HG02798 (cell line): Measurements from ENCODE around the gene ISY1.
"Not testable (repeated sequence)": the region's sequence is repeated elsewhere in the genome, so short reads cannot be mapped to it uniquely, and the experiment has no call there.

Experiments used
- ATAC-seq: cut with Tn5 transposase; IDR thresholded peaks from one replicate; pipeline ENCODE4 v1.9.1; 2021; ENCODE audit warnings: mild to moderate bottlenecking; ENCODE audit not compliant: unreplicated experiment, poor library complexity

The ISY1 gene

DNA sequence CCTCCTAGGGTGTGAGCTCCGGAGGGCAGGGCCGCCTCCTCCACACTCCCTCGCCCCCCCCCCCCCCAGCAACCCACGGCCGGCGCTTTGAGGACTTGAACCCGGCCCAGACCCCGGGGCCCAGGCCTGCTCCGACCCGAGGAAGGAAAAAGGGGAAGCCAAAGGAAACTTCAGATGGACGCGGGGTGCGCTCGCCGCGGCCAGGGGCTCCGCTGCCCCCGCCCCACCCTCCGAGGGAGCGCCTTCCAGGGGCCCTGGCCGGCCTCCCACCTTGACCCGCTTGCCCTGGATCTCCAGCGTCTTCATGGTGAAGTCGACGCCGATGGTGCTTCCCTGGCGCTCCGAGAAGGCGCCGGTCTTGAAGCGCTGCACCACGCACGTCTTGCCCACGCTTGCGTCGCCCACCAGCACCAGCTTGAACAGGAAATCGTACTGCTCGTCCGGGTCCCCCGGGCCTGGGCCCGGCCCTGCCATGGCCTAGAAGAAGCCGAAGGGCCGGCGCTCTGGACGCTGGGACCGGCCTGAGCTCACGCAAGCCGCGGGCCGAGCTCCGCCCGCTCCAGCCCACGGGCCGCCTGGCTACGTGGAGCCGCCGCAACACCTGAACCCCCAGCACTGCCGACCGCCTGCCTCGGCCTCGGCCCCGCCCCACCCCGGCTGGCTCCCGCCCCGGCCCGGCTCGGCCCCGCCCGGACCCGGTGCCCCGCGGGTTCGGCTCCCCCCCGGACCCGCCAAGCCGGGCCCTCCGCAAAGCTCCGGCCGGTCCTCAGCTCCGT, 39.7 kb downstream of the ISY1 start:
- no peak for ATAC-seq

DNA sequence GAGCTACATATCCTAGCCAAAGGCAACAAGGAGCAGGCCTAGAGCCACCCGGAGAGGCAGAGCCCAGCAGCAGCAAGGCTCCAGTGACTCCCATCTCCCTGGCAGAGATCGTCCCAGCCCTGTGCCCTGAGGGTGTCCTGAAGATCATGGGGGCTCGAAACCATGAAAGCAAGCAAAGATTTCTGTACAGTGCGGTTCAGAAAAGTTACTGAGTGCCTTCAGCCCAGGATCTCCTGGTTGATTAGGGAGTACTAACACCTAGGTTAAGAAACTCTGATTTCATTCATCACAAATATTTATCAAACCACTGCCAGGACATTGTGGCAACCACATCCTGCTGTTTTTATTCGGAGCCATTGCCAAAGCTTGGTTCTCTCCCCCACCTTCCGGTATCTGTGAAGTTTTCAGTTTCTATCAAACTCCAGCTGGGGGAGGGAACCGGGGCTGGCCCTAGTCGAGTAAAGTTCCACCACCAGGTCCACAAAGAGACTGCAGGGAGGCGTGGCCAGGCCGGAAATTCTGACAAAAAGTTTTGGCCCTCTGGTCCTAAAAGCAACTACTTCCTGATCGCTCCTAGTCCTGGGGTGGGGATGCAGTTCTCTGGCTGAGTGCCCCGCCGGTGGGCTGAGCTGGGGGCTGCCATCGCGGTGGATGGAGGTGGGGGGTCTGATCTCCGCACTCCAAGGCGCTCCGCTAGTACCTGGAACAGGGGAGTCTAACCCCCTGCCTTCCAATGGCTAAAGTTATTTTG, 40.4 kb downstream of the ISY1 start:
- ATAC-seq, result peak; percentile 60

DNA sequence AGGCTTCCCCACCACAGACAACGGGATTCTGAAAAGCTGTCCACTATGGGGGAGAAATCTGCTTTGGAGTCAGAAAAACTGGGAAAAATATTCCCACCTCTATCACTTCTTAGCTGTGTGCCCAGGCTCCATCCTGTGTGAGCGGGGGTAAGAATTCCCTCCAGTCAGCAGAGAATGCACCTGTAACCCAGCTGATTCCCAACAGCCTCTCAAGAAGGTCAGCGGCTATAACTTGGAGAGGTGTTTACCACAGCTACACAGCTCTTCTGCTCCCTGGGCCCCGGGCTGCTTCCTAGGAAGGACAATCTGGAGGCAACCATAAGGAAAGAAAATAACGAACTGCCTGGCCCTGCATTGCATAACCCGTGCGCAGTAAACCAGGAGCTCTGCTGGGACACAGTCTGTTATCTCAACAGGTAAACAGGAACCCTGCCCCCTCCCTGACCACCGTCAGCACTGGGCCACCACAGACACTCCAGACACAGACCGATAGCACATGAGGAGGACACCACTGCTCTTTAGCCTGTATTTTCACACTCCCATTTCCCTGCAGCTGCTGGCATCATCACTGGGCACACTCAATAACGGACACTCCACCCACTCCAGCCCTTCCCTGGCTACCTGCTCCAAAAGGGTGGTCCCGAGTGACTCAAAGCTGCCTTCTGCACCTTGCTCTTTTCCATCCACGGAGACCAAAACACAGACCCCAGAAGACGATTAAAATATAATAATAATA, 41.3 kb downstream of the ISY1 start:
- no peak for ATAC-seq

DNA sequence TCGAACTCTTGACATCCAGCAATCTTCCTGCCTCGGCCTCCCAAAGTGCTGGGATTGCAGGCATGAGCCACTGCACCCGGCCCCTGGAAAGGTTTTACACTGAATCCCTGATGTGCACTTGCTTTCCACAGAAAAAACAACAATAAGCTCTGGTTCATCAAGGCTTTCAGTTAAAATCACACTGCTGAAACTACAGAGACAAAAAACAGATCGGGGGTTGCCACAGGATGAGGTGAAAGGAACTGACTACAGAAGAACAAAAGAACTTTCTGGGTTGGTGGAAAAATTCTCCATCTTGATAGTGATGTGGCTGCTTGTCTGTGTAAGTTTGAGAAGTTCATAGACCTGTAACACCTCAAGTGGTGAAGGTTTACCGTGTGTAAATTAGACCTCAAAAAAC, 42.1 kb downstream of the ISY1 start:
- no peak for ATAC-seq

DNA sequence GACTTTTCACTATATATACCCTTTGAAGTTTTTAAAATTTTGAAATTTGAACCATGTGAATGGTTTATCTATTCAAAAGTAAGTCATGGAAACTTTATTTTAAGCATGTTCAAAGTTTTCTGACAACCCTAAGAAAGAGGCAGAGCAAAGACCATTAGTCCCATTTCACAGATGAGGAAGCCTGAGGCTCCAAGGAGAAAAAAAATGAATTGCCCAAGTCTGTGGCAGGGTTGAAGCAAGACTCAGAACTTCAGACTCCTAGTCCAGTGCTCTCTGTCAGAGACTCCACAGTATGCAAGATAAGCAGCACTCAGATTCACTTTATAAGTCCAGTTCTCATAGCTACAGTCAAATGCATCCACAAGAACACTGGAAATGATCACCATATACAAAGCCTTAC, 43.7 kb downstream of the ISY1 start:
- no peak for ATAC-seq

DNA sequence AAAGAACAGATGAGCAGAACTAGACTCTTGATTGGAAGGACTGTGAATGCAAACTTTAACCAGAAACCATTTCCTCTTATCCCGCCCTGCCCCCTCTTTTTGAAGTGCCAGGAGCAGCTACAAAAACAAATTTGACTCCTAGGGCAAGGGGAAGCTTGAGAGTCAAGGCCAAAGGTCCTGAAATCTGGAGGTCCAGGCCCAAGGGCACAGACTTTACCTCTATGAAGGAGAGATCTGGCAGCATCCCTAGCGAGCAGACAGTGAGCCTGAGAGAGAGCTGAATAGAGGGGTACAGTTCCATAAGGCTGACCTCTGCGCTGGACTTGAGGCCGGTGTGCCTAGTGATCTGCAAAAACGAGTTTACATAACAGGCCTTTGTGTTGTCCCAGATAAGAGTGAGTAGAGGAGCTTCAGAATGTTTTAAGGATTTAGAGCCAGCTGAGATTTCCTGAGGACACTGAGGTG, 44.3 kb downstream of the ISY1 start:
- no peak for ATAC-seq

DNA sequence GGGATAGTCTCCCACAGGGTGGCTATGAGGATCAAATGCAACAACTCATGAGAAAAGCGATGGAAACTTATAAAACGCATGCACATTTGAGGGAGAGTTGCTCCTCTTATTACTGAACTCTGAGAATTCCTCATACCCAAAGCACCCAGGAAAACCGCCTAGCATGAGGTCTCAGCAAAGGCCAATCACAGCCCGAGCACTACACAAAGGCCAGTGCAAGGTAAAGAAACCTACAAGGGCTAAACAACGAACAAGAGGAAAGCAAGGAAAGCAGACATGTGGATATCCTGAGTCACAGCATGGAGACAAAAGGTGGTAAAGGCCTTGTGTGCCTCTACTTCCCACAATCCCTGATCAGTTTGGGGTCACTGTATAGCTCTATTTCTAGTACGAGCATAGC, 46.4 kb downstream of the ISY1 start:
- ATAC-seq, result no peak

DNA sequence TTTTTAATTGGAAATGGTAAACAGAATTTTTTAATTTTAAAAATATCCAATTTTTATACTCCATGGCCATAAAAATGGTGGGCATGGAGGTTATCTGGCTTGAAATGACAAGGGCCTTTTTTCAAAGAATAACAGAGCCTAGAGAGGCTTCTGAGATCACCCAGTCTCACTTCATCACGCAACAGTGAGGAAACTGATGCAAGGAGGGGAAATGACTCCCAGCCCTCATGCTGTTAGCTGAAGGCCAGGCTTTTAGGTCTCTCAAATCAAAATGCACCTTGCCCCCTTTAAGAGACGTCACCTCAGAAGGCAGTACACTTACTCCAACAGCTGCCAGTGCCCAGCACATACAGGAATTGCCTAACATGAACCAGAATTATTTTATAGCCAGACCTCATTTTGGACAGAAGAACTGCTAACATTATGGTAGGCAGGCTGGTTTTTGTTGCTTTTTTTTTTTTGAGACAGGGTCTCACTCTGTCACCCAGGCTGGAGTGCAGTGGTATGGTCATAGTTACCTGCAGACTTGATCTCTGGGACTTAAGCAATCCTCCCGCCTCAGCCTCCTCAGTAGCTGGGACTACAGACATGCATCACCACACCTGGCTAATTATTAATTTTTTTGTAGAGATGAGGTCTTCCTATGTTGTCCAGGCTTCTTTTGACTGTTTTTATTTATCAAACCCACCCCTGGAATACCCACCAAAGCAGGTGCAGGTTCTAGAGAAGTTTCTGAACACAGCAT, 48.4 kb downstream of the ISY1 start:
- ATAC-seq, result no peak

DNA sequence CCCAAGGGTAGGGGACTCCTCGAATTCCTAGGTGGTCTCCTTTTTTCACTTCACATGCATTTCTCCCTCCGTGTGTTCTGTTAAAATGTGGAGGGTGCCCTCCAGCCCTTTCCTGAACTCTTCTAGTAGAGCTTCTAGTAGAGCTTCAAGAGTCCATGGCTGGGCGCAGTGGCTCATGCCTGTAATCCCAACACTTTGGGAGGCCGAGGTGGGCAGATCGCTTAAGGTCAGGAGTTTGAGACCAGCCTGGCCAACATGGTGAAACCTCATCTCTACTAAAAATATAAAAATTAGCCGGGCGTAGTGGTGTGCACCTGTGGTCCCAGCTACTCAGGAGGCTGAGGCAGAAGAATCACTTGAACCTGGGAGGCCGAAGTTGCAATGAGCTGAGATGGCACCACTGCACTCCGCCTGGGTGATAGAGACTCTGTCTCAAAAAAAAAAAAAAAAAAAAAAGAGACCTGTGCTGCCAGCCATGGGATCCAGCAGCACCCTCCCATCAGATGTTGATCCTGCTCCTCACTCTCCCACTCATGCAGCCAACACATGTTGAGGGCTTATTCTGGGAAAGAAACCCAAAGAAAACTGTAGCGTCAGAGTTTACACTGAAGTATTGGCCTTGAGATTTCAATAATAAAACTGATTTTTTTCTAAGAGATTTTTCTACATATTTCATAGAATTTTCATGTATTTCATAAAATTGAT, 49.6 kb downstream of the ISY1 start:
- not testable (repeated sequence) for ATAC-seq

DNA sequence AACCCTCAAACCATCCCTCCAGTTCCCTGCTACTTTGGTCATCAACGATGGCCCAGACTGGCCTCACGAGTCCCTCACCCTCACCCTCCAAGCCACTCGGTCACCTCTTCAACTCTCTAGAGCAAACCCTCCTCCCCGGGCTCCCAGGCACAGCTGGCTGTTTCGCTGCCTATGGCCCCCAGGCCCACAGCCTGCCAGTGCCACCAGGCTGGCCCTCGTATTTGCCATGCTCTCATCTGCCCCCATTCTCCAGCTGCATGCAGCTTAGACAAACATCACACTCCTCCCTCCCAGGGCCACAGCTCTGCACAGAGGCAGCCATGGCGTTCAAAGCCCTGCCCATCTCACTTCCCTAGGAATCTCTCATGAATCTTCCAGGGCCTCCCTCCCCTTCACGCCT, 53.1 kb downstream of the ISY1 start:
- no peak for ATAC-seq

DNA sequence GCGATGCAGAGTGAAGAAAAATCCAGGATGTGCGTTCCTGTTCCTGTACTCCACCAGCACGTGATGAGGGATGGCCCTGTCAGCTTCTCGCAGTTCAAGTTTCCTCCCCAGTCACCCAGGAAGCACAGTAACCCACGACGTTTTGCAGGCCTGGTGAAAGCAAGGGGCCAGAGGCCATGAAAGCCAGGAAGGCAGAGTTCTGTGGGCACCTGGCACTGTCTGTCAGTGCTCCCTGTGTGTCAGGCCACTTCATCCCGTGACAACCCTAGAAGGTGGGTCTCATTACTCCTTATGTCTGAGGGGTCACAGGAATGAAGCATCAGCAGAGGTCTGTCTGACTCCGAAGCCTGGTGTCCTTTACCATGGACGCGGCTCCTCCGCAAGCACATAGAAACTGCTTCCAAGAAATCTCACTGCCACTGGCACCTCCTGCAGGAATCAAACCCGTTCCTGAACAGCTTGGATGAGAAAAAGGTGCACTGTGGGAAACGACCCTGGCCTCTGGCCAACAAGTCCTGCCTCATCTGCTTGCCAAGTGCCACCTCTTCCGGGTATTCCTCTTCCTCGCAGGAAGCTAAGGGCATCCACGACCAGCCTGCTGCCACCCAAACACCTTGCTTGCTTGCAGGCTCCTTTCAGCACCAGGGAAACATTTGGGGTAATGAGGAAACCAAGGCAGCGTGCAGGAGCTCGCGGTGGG, 53.8 kb downstream of the ISY1 start:
- ATAC-seq, result no peak

DNA sequence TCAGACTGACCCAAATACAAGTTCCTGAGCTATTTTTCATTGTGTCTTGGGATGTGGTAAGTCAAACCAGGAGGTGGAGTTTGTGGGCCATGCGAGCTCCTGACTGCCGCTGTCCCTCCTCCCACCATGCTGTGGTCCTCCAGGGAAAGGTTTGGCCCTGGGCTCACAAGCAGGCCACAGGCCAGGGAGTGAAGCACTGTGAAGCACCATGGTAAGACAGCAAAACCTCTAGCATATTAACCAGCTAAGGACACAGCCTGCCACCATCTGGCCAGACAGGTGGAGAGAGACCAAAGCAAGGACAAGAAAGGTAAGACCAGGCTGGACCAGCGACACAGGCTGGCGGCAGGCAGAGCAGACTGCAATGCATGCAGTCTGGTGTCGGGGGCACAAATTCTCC, 54.5 kb downstream of the ISY1 start:
- ATAC-seq, result no peak

DNA sequence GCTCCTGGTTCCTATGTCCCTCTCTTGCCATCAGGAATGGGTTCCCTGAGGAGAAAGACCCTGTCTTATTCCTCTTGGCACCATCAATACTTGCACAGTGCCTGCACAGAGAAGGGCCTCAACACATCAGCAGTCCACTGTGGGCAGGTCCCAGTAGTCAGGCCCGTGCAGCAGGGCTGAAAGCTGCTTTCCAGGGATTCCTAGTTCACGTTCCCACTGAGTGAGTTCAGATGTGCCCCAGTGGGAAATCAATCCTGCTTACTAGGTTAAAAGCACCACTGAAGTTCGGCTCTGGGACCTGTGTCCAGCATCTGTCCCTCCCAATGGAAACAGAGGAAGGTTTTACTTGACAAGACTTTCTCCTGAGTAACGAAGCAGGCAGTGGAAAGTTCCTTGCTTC, 55.0 kb downstream of the ISY1 start:
- ATAC-seq, result no peak

DNA sequence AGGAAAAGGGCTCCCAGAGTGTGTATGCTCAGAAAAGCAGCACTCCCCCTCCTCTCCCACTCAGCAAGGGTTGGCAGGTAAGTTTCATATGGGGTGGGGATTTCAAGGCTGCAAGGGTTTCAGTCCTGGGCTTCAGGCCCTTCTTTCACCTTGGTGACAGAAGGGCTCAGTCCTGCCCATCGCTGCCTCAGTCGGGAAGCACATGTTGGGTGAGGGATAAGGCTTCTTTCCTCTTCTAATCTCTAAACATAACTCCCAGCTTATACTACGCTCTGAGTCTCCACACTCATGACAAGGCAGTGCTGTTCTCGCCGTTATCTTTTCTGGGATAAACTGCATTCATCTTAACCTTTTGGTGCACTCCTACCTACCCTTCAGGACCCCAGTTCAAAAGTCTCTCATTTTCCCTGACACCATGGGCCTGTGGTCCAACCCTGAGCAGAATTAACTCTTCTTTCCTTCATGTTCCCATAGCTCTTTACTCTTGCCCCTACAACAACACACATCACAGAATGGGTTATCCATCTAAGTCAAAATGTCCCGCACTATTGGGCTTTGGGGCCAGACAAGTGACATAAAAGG, 56.3 kb downstream of the ISY1 start:
- ATAC-seq, result no peak

DNA sequence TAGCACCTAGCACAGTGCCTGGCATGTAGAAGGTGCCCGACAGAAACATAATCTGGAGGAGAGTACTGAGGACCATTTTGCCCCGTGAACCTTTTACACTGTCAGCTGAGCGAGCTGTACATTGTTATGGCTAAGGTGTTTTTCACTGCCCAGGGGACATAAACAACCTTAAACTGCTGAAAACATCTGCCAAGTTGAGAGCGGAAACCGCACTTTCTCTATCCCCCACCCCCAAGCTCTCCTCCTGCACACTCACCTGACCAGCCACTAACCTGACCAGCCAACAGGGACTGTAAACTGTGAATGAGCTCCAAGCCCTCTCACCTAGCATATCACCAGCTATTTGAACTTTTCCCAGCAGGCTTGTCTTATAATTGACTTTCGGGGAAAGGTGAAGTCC, 56.8 kb downstream of the ISY1 start:
- no peak for ATAC-seq

DNA sequence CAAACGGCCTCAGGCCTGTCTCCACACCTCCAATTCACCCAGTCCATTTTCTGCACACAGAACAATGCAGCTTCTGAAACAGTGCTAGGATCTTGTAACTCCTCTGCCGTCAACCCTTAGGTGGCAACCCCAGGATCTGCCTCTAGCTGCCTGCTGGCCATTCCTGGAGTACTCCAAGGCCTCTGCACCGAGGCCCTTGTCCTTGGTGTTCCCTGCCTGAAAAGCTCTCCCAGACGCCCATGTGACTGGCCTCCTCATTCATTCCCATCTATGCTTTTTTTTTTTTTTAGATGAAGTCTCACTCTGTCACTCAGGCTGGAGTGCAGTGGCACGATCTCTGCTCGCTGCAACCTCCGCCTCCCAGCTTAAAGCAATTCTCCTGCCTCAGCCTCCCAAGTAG, 57.6 kb downstream of the ISY1 start:
- no peak for ATAC-seq

DNA sequence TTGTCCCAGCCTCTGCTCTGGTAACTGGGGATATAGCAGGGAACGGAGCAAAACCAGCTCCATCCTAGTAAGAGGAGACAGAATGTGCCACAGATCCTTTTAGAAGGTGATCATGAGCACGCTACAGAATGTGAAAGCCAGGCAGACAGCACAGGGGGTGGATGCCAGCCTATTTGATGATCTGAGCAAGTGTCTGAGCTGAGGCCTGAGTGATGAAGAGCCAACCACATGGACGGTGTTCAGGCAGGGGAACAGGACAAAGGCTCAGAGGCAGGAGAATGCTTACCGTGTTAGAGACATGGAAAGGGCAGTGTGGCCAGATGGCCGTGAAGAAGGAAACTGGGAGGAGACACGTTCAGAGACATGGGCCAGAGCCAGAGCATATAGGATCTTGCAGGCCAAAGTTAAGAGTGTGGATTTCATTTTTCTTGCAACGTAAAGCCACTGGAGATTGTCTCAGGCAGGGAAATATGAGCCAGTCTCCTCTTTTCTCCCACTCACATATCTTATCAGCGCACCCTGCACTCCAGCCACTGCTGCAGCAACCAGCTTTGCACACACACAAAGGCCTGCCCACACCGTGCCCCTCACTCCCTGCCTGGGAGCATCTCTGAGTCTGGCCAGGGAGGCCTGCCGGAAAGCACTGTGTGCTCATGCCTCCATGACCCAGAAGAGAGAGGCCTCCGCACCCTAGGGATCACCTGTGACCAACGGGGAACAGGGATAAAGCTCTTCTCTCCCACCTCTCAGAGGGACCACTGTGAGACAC, 59.3 kb downstream of the ISY1 start:
- ATAC-seq, result no peak

DNA sequence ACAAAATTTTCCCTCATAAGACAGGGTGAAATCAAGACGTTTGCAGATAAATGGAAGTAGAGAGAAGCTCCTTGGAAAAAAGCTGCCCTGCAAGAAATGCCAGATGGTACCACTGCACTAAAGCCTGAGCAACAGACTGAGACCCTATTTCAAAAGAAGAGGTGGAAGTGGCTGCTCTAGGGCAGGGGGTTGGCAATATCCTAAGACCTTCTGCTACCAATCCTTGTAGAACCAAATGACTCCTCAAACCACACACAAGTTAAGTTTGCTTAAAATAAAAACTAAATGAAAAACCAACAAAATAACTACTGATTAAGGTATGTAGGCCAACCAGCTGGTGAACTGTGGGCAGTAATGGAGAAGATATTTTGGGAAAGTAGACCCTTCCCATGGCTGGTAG, 60.6 kb downstream of the ISY1 start:
- no peak for ATAC-seq
